OCI-LY3 (cell line): ENCODE measurements around the gene SAMD13.

Experiments
- EZH2phosphoT487 ChIP-seq: fragments of 200-600 bp; shearing (Covaris generic); IDR thresholded peaks from 2 replicates; pipeline ENCODE4 v1.6.1; 2018; ENCODE audit warnings: antibody characterized with exemption, mixed run types, low read depth
- TF ChIP-seq, protein P1 (sequence below): fragments of 200-600, 300-600 bp; sonication (generic); IDR thresholded peaks from 2 replicates; pipeline ENCODE4 v1.5.1; 2014; ENCODE audit warnings: antibody characterized with exemption, low read length, low read depth

DNA sequence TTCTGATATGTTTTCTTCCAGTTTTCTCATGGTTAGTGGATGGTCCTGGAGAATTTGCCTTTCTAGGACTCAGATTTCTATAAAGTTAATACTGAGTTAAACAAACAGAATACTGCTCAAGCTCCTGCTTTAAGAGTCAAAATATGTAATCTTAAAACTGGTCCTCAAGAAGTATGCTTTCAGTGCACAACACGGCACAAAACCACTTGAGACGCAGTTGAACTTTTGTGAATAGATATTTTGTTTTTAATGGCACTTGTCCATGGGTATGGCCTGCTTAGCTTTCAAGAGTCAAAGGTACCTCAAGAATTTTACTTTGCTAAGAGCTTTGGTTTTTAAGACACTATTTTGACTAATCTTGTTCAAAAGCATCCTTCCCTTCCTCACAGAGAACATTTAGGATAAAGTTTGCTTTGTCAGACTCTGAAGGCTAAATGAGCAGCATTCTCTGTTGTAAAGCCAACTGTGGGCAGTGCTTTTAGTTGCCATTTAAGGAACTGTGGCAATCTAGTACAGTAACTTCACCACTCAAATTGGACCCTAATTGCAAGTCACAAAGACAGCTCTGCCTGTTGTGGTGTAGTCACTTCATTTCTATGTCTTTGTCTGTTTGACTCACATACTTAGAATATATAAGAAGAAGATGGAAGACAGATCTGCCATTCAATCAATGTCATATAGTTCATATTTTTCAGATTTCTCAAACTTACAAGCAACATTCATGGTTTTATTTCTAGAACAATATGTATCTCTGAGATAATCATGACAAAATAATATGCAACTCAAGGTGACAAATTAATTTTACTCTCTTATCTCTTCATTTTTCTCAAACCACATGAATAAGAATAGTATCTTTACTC lies 28.8 kb downstream of the SAMD13 start:
- TF ChIP-seq, protein P1, sequence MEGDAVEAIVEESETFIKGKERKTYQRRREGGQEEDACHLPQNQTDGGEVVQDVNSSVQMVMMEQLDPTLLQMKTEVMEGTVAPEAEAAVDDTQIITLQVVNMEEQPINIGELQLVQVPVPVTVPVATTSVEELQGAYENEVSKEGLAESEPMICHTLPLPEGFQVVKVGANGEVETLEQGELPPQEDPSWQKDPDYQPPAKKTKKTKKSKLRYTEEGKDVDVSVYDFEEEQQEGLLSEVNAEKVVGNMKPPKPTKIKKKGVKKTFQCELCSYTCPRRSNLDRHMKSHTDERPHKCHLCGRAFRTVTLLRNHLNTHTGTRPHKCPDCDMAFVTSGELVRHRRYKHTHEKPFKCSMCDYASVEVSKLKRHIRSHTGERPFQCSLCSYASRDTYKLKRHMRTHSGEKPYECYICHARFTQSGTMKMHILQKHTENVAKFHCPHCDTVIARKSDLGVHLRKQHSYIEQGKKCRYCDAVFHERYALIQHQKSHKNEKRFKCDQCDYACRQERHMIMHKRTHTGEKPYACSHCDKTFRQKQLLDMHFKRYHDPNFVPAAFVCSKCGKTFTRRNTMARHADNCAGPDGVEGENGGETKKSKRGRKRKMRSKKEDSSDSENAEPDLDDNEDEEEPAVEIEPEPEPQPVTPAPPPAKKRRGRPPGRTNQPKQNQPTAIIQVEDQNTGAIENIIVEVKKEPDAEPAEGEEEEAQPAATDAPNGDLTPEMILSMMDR = no peak
- TF ChIP-seq EZH2phosphoT487 = no peak
